T-helper 2 cell (primary cell): ENCODE results near the gene ERMAP.
A peak's percentile ranks its signal among the peaks of the same experiment; 100 is the strongest.
"Not testable (repeated sequence)": the region's sequence is repeated elsewhere in the genome, so short reads cannot be mapped to it uniquely, and the experiment has no call there.

Experiments
- DNase-seq, 5 experiments: peaks; one replicate each; pipeline versions ENCODE4 v3.0.0 to v3.0.0-alpha.2; 2012 to 2022

The ERMAP gene

GRCh38 chr1:42846257-42847110 is 29.6 kb downstream of the ERMAP start, which contains the start of gene ZNF691:
Gene ZNF691, plus strand, starts transcription at chr1:42846613. Its CDS starts 3,046 bp downstream, at chr1:42849659.
- peak; percentile 67 to 98 (median 86) for DNase-seq

- DNase-seq, result peak in 1 of 5 experiments; percentile 21
Observed at GRCh38 chr1:42847111-42847595, 30.2 kb downstream of the ERMAP start.

- peak in 1 of 5 experiments; percentile 62 for DNase-seq
Observed at GRCh38 chr1:42847721-42848460, 31.0 kb downstream of the ERMAP start.

GRCh38 chr1:42848823-42849537 is 32.1 kb downstream of the ERMAP start:
- DNase-seq, result no peak

GRCh38 chr1:42849944-42850343 is 33.0 kb downstream of the ERMAP start:
- no peak for DNase-seq

- no peak for DNase-seq
Observed at GRCh38 chr1:42851420-42851819, 34.5 kb downstream of the ERMAP start.

GRCh38 chr1:42851960-42852607 is 35.2 kb downstream of the ERMAP start:
- DNase-seq, result no peak

GRCh38 chr1:42852608-42852980 is 35.7 kb downstream of the ERMAP start:
- DNase-seq, result no peak

GRCh38 chr1:42853116-42853884 is 36.4 kb downstream of the ERMAP start:
- no peak for DNase-seq

- DNase-seq, result not testable (repeated sequence)
Observed at GRCh38 chr1:42856554-42856953, 39.6 kb downstream of the ERMAP start.

- DNase-seq, result not testable (repeated sequence)
Observed at GRCh38 chr1:42859366-42859765, 42.4 kb downstream of the ERMAP start.

GRCh38 chr1:42860339-42861013 is 43.6 kb downstream of the ERMAP start:
- no peak for DNase-seq

- DNase-seq, result no peak
Observed at GRCh38 chr1:42861014-42861399, 44.1 kb downstream of the ERMAP start.

GRCh38 chr1:42866549-42866948 is 49.6 kb downstream of the ERMAP start:
- no peak for DNase-seq

- DNase-seq, result not testable (repeated sequence)
Observed at GRCh38 chr1:42868466-42868865, 51.5 kb downstream of the ERMAP start.

- DNase-seq, result not testable (repeated sequence)
Observed at GRCh38 chr1:42869254-42869653, 52.3 kb downstream of the ERMAP start.

- not testable (repeated sequence) for DNase-seq
Observed at GRCh38 chr1:42869751-42870150, 52.8 kb downstream of the ERMAP start.

- DNase-seq, result not testable (repeated sequence)
Observed at GRCh38 chr1:42873108-42873507, 56.2 kb downstream of the ERMAP start.

- no peak for DNase-seq
Observed at GRCh38 chr1:42873670-42874069, 56.7 kb downstream of the ERMAP start.

GRCh38 chr1:42876009-42876408 is 59.1 kb downstream of the ERMAP start:
- DNase-seq, result no peak

- DNase-seq, result no peak
Observed at GRCh38 chr1:42877380-42877779, 60.5 kb downstream of the ERMAP start.
